ENCODE measurements around the gene BAZ2B. TPM values are rescaled to one million over a fixed set of nuclear protein-coding genes. Genes with fewer than 3 reads are reported as not detected.

The BAZ2B gene
- total and polyA plus RNA-seq, 2 of the 13 experiments (the other 11 are each of a cell fraction or from before 2014, with no cell fraction given) = 14.0 to 15.1 TPM

DNA sequence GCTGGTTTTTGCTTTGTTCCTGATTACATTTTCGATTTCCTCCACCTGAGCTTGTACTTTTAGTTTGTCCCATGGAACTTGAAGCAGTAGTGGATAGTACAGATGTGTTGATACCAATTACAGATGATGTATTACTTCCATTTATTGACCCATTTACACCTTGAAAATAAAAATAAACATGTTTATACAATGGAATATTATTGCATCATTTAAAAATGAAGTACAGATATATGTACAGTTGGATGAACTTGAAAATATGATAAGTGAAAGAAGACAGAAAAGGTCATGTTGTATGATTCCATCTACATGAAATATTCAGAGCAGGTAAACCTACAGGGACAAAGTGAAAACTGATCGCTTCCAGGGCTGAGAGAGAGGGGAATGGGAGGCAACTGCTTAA, 169.5 kb downstream of the BAZ2B start (continued):
- TF ChIP-seq, protein P1, sequence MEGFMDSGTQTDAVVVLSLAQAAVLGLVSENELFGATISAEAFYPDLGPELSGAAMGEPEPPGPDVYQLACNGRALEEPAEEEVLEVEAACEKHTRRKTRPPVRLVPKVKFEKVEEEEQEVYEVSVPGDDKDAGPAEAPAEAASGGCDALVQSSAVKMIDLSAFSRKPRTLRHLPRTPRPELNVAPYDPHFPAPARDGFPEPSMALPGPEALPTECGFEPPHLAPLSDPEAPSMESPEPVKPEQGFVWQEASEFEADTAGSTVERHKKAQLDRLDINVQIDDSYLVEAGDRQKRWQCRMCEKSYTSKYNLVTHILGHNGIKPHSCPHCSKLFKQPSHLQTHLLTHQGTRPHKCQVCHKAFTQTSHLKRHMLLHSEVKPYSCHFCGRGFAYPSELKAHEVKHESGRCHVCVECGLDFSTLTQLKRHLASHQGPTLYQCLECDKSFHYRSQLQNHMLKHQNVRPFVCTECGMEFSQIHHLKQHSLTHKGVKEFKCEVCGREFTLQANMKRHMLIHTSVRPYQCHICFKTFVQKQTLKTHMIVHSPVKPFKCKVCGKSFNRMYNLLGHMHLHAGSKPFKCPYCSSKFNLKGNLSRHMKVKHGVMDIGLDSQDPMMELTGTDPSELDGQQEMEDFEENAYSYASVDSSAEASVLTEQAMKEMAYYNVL (CRISPR knock-in tag; IDR thresholded peaks at IDR 0.05; ENCODE audit: borderline replicate concordance) = no peak
- TF ChIP-seq, protein P2, sequence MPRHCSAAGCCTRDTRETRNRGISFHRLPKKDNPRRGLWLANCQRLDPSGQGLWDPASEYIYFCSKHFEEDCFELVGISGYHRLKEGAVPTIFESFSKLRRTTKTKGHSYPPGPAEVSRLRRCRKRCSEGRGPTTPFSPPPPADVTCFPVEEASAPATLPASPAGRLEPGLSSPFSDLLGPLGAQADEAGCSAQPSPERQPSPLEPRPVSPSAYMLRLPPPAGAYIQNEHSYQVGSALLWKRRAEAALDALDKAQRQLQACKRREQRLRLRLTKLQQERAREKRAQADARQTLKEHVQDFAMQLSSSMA (CRISPR knock-in tag; IDR thresholded peaks at IDR 0.05) = no peak

DNA sequence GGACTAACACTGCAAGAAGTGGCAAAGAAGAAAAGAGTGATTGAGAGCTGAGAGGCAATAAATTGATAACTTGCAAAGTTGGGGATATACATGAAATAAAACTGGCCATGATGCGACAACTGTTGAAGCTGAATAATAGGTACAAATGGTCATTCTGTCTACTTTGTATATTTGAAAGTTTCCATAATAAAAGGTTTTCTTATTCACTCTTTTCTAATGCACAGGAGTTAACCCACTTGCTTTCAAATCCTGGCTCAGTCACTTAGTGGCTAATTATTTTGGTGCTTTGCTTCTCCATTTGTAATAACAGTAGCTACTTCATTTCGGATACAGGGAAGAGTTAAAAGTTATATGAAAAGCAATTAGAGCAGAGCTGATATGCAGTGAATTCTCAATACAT, 170.1 kb downstream of the BAZ2B start:
- BruUV-seq (replicated peaks) = no TSS peak
- Histone ChIP-seq H4K20me1 (ENCODE audit: insufficient read depth, low read length) (no peaks in the 10 kb centered on the region), H3K27ac (ENCODE audit: extremely low read length, insufficient read depth, low read length) (no peak overlapping the region), H3K79me2 (ENCODE audit: insufficient read depth, low read length) (no peaks in the 10 kb centered on the region), H3K9ac (ENCODE audit: insufficient read depth, low read depth, low read length) (no peak overlapping the region), H3K4me2 (ENCODE audit: low read depth, low read length) (no peak overlapping the region), H3K4me3 (replicated peaks in 1 of 3; ENCODE audit: insufficient read depth in 1 of 3, low read depth in 2 of 3, low read length in 3 of 3) (no peak overlapping the region), H3K9me3 (ENCODE audit: low read length) (no peaks in the 10 kb centered on the region), H3K4me1 (ENCODE audit: insufficient read depth, low read length) (no peaks in the 10 kb centered on the region), H3K27me3 (ENCODE audit: control insufficient read depth in 1 of 2, insufficient read depth in 2 of 2, low read length in 2 of 2) (no peaks in the 10 kb centered on the region), H2AFZ (ENCODE audit: low read length) (no peak overlapping the region), H3K36me3 (replicated peaks in 1 of 2; ENCODE audit: control insufficient read depth in 1 of 2, insufficient read depth in 2 of 2, low read length in 2 of 2) (peaks cover 0 to 8% of the 10 kb centered on the region in 2 experiments; a peak in 2 of 5 replicates)
- WGBS (ENCODE audit: low lambda C conversion rate) = 97% methylated on average over 2 of the region's 2 CpGs
- no peak for FAIRE-seq
- no peak for DNase-seq (ENCODE audit: low spot score)
- no peak for ATAC-seq
- TF ChIP-seq CBX2 (IDR thresholded peaks at IDR 0.05; ENCODE audit: low read depth, low read length) (no peak), CBX2 (CRISPR knock-in tag; IDR thresholded peaks at IDR 0.05; ENCODE audit: low read depth) (no peak), ZNF766 (CRISPR knock-in tag; IDR thresholded peaks at IDR 0.05; ENCODE audit: borderline replicate concordance) (no peak), NFYC (CRISPR knock-in tag; IDR thresholded peaks at IDR 0.05) (no peak), PHF20 (CRISPR knock-in tag; IDR thresholded peaks at IDR 0.05) (no peak), SAP130 (CRISPR knock-in tag; IDR thresholded peaks at IDR 0.05; ENCODE audit: low read depth) (no peak), ARNT2 (CRISPR knock-in tag; IDR thresholded peaks at IDR 0.05; ENCODE audit: low read depth) (no peak), ZNF629 (CRISPR knock-in tag; conservative IDR thresholded peaks at IDR 0.05) (no peak), SP2 (CRISPR knock-in tag; IDR thresholded peaks at IDR 0.05) (no peak), KLF13 (CRISPR knock-in tag; IDR thresholded peaks at IDR 0.05) (no peak), ETV6 (CRISPR knock-in tag; conservative IDR thresholded peaks at IDR 0.05) (no peak), ZNF20 (CRISPR knock-in tag; IDR thresholded peaks at IDR 0.05) (no peak)
- TF ChIP-seq, protein P3, sequence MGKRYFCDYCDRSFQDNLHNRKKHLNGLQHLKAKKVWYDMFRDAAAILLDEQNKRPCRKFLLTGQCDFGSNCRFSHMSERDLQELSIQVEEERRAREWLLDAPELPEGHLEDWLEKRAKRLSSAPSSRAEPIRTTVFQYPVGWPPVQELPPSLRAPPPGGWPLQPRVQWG (CRISPR knock-in tag; IDR thresholded peaks at IDR 0.05; ENCODE audit: borderline replicate concordance, low read depth) = no peak
- CTCF ChIA-PET (ENCODE audit: low intra/inter-chr PET ratio, low total read pairs) = no interaction called here
- POLR2A ChIA-PET = no interaction called here
- in situ Hi-C loops (cut with HindIII; ENCODE audit: extremely low pct_ligation_motif_present, low pct_unique_long_range_greater_than_20kb) (no loop called here), intact Hi-C loops (cut with micrococcal nuclease; ENCODE audit: unreplicated experiment) (no loop called here)
